Spleen (tissue), 11 donors: ENCODE data around the gene HLA-F. TPM values are rescaled to one million over a fixed set of nuclear protein-coding genes. Genes with fewer than 3 reads are reported as not detected.

ENCODE experiments used
- DNase-seq: peaks from one replicate; pipeline ENCODE4 v3.0.0-alpha.2; 2020
- H3K27ac ChIP-seq, 8 donors: fragments of 200-600 bp; sonication (generic) in 7 of 8; 1 replicate in 4 of 8; 2 replicates in 4 of 8; pipeline versions ENCODE4 v1.5.0 to v1.8.0; 2016 to 2021; ENCODE audit warnings: inconsistent platforms in 4 of 8, mild to moderate bottlenecking in 4 of 8, moderate library complexity in 1 of 8
- H3K27me3 ChIP-seq, 7 donors: fragments of 200-600 bp; sonication (generic) in 6 of 7; replicated peaks in 1 of 7; 1 replicate in 4 of 7; 2 replicates in 3 of 7; pipeline versions ENCODE4 v1.5.0 to v1.8.0; 2016 to 2021; ENCODE audit warnings: inconsistent platforms in 3 of 7, mild to moderate bottlenecking in 1 of 7
- H3K36me3 ChIP-seq, 6 donors: fragments of 200-600 bp; sonication (generic) in 5 of 6; 1 replicate in 4 of 6; 2 replicates in 2 of 6; pipeline versions ENCODE4 v1.5.0 to v1.8.0; 2016 to 2021; ENCODE audit warnings: inconsistent platforms in 2 of 6
- H3K4me1 ChIP-seq, 6 donors: fragments of 200-600 bp; sonication (generic) in 5 of 6; 1 replicate in 3 of 6; 2 replicates in 3 of 6; pipeline versions ENCODE4 v1.5.0 to v1.8.0; 2016 to 2021; ENCODE audit warnings: inconsistent platforms in 3 of 6
- H3K4me3 ChIP-seq, 8 donors: fragments of 200-600 bp; sonication (generic) in 7 of 8; 1 replicate in 4 of 8; 2 replicates in 4 of 8; pipeline versions ENCODE4 v1.5.0 to v1.8.0; 2016 to 2021; ENCODE audit warnings: inconsistent platforms in 4 of 8, mild to moderate bottlenecking in 4 of 8, moderate library complexity in 2 of 8
- H3K9me3 ChIP-seq, 8 donors: fragments of 200-600 bp; sonication (generic) in 7 of 8; 1 replicate in 4 of 8; 2 replicates in 4 of 8; pipeline versions ENCODE4 v1.5.0 to v1.8.0; 2016 to 2021; ENCODE audit warnings: inconsistent platforms in 4 of 8
- CTCF ChIP-seq, 11 experiments: fragments of 200-600 bp in 7 of 11; fragments of 450-650 bp in 4 of 11; sonication (generic) in 4 of 11; IDR thresholded peaks in 8 of 11; conservative IDR thresholded peaks in 3 of 11; 1 replicate in 7 of 11; 2 replicates in 4 of 11; pipeline versions ENCODE4 v1.4.0 to v1.8.0; 2016 to 2021; ENCODE audit warnings: antibody characterized with exemption in 11 of 11, inconsistent platforms in 4 of 11, mild to moderate bottlenecking in 1 of 11
- POLR2A ChIP-seq, 3 donors: fragments of 450-650 bp; IDR thresholded peaks; one replicate each; pipeline ENCODE4 v1.5.1; 2017; ENCODE audit warnings: antibody characterized with exemption in 3 of 3, mild to moderate bottlenecking in 1 of 3
- POLR2AphosphoS5 ChIP-seq, 3 donors: sonication (generic); formaldehyde crosslinking; IDR thresholded peaks; one replicate each; pipeline ENCODE4 v1.5.1; 2017; ENCODE audit warnings: antibody characterized with exemption in 3 of 3
- WGBS, 5 donors: extraction: QIAGEN DNeasy Blood & Tissue Kit in 3 of 5; methylation state at CpG; one replicate each; pipeline versions ENCODE4 v1.1.5 to v1.1.7; 2013 to 2018; 5-methylcytosine and 5-hydroxymethylcytosine counted together
- intact Hi-C: fragments of 100-400 bp; cut with DNase I; formaldehyde crosslinking; loops from one replicate; pipeline ENCODE4 v1.15.0; 2023; ENCODE audit warnings: low total_unique reads
- polyA plus RNA-seq, 3 donors: library from polyadenylated mRNA; stranded (reverse); fragments of 200-250 nt; gene quantifications; one replicate each; pipeline ENCODE4 v1.2.1, GENCODE V29; 2013
- total RNA-seq, 7 donors: library from RNA; depleted of rRNA in 3 of 7; stranded (reverse); fragments of >200 nt in 3 of 7; fragmentation: NEBNext Ultra II Directional in 4 of 7; extraction: Animal tissue kit (Norgen Biotek cat#: 25700) in 4 of 7; gene quantifications; one replicate each; pipeline versions ENCODE4 v1.1.0 to v1.2.1, GENCODE V29; 2016 to 2021
- donor health status: healthy with polysubstance abuse.
- donor health status: DM: no; HTN: no; CAD: no; lungs with moderate emphysema.
- donor health status: DM: no; HTN: no; CAD: no.
- donor health status: Bipolar disorder and iron deficiency.
- donor health status: healthy.
- donor health status: DM: no; HTN: no; CAD: no.
- donor health status: DM: yes; HTN: yes; CAD: no.

HLA-F gene
- total and polyA plus RNA-seq, 10 donors, result 402 to 663 (median 509) TPM

- no peak for DNase-seq
- peak overlapping the region in 1 of 8 donors; percentile 38 for H3K27ac ChIP-seq
- H3K4me1 ChIP-seq, result peaks cover 32 to 69% (median 44%) of the 10 kb centered on the region in 6 donors
- H3K36me3 ChIP-seq, result peaks cover 3 to 54% (median 44%) of the 10 kb centered on the region in 6 donors
- H3K27me3 ChIP-seq, result no peaks in the 10 kb centered on the region
- peak overlapping the region in 1 of 8 donors; percentile 14 for H3K4me3 ChIP-seq
- H3K9me3 ChIP-seq, result no peaks in the 10 kb centered on the region
- intact Hi-C loops, result no loop called here
- TF ChIP-seq POLR2AphosphoS5 (IDR thresholded peaks at IDR 0.05) (peak in 1 of 3 donors; percentile 70), POLR2A (IDR thresholded peaks at IDR 0.05) (no peak)
- WGBS, 5 donors, result 83 to 94% (median 93%) methylated on average over 3 of the region's 3 CpGs
Observed at GRCh38 chr6:29728173-29728874, 5.1 kb downstream of the HLA-F start.

- H3K9me3 ChIP-seq, result no peaks in the 10 kb centered on the region
- H3K36me3 ChIP-seq, result peaks cover 3 to 53% (median 44%) of the 10 kb centered on the region in 6 donors
- TF ChIP-seq CTCF (IDR thresholded peaks at IDR 0.05 in 8 of 11, conservative IDR thresholded peaks at IDR 0.05 in 3 of 11) (no peak), POLR2AphosphoS5 (IDR thresholded peaks at IDR 0.05) (peak in 1 of 3 donors; percentile 0), POLR2A (IDR thresholded peaks at IDR 0.05) (no peak)
- DNase-seq, result no peak
- peak overlapping the region in 1 of 8 donors; percentile 38 for H3K27ac ChIP-seq
- intact Hi-C loops, result no loop called here
- no peak overlapping the region for H3K4me3 ChIP-seq
- H3K4me1 ChIP-seq, result peaks cover 32 to 70% (median 44%) of the 10 kb centered on the region in 6 donors
- no peaks in the 10 kb centered on the region for H3K27me3 ChIP-seq
Observed at GRCh38 chr6:29728875-29729270, 5.6 kb downstream of the HLA-F start.

- peaks cover 26 to 70% (median 38%) of the 10 kb centered on the region in 6 donors for H3K4me1 ChIP-seq
- intact Hi-C loops, result no loop called here
- TF ChIP-seq CTCF (IDR thresholded peaks at IDR 0.05 in 8 of 11, conservative IDR thresholded peaks at IDR 0.05 in 3 of 11) (no peak), POLR2AphosphoS5 (IDR thresholded peaks at IDR 0.05) (peak in 1 of 3 donors; percentile 67)
- no peak overlapping the region for H3K4me3 ChIP-seq
- H3K27ac ChIP-seq, result peak overlapping the region in 1 of 8 donors; percentile 29
- WGBS, 5 donors, result 76 to 85% (median 78%) methylated on average over 6 of the region's 6 CpGs
- H3K36me3 ChIP-seq, result peaks cover 3 to 43% (median 35%) of the 10 kb centered on the region in 6 donors
- no peak for DNase-seq
- no peaks in the 10 kb centered on the region for H3K27me3 ChIP-seq
- no peaks in the 10 kb centered on the region for H3K9me3 ChIP-seq
Observed at GRCh38 chr6:29729774-29730328, 6.6 kb downstream of the HLA-F start.

- Histone ChIP-seq H3K9me3 (peaks cover 0 to 3% (median 0%) of the 10 kb centered on the region in 8 donors), H3K27me3 (no peaks in the 10 kb centered on the region), H3K36me3 (peaks cover 3 to 35% (median 27%) of the 10 kb centered on the region in 6 donors), H3K4me1 (peaks cover 19 to 62% (median 30%) of the 10 kb centered on the region in 6 donors), H3K27ac (peak overlapping the region in 1 of 8 donors; percentile 29), H3K4me3 (no peak overlapping the region)
- WGBS, 5 donors, result 53 to 77% (median 57%) methylated on average over 7 of the region's 7 CpGs
- TF ChIP-seq POLR2AphosphoS5 (IDR thresholded peaks at IDR 0.05), result peak in 1 of 3 donors; percentile 51
- TF ChIP-seq CTCF (IDR thresholded peaks at IDR 0.05 in 8 of 11, conservative IDR thresholded peaks at IDR 0.05 in 3 of 11), result no peak
- no peak for TF ChIP-seq POLR2A (IDR thresholded peaks at IDR 0.05)
- no peak for DNase-seq
- intact Hi-C loops, result no loop called here
Observed at GRCh38 chr6:29730575-29731126, 7.4 kb downstream of the HLA-F start.
